Measurements from ENCODE around the gene PRPF19. TPM values are rescaled to one million over a fixed set of nuclear protein-coding genes. Genes with fewer than 3 reads are reported as not detected.

Gene PRPF19
- total RNA-seq, 1 donor from 2014 or later: 34.5 TPM

DNA sequence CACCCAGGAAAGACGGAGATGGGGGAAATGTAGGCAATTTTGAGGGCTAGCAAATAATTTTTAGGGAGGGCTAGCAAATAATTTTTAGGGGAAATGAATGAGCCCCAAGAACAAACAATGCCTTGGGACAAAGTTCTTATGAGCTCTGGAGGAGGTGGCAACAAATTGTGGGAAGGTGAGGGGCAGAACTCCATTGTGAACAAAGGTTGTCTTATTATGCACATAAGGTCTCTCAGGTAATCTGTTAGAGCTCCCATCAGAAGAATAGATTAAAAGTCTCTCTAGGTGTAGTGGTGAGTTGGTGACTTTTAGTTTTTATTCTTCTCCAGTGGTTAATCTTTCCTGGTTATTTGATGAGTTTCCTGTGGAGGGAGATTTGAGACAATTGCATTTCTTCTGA lies 2.4 kb upstream of the PRPF19 start:
- DNase-seq (ENCODE audit: low spot score): no peak
- Histone ChIP-seq H3K27me3 (peaks cover 49% of the 10 kb centered on the region), H3K9me3 (ENCODE audit: low read depth) (no peaks in the 10 kb centered on the region), H3K4me2 (no peak overlapping the region), H4K20me1 (ENCODE audit: low read depth) (peaks cover 23% of the 10 kb centered on the region), H3K36me3 (no peaks in the 10 kb centered on the region), H2AFZ (replicated peaks) (no peak overlapping the region), H3K27ac (no peak overlapping the region), H3K4me1 (peaks cover 25% of the 10 kb centered on the region), H3K79me2 (ENCODE audit: low read depth) (peaks cover 23% of the 10 kb centered on the region), H3K9ac (no peak overlapping the region), H3K4me3 (no peak overlapping the region), H3F3A (ENCODE audit: low read depth) (peaks cover 14% of the 10 kb centered on the region)
- Mint-ChIP-seq H3K4me1 (peaks cover 54% of the 10 kb centered on the region), H3K27me3 (ENCODE audit: insufficient read depth, low read depth) (peaks cover 8% of the 10 kb centered on the region), H3K9me3 (peaks cover 2% of the 10 kb centered on the region), H3K36me3 (no peaks in the 10 kb centered on the region), H3K4me3 (no peak overlapping the region), H3K27ac (no peak overlapping the region)
- TF ChIP-seq EZH2phosphoT487 (IDR thresholded peaks at IDR 0.05): no peak
- TF ChIP-seq, protein P1, sequence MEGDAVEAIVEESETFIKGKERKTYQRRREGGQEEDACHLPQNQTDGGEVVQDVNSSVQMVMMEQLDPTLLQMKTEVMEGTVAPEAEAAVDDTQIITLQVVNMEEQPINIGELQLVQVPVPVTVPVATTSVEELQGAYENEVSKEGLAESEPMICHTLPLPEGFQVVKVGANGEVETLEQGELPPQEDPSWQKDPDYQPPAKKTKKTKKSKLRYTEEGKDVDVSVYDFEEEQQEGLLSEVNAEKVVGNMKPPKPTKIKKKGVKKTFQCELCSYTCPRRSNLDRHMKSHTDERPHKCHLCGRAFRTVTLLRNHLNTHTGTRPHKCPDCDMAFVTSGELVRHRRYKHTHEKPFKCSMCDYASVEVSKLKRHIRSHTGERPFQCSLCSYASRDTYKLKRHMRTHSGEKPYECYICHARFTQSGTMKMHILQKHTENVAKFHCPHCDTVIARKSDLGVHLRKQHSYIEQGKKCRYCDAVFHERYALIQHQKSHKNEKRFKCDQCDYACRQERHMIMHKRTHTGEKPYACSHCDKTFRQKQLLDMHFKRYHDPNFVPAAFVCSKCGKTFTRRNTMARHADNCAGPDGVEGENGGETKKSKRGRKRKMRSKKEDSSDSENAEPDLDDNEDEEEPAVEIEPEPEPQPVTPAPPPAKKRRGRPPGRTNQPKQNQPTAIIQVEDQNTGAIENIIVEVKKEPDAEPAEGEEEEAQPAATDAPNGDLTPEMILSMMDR (IDR thresholded peaks at IDR 0.05): no peak

DNA sequence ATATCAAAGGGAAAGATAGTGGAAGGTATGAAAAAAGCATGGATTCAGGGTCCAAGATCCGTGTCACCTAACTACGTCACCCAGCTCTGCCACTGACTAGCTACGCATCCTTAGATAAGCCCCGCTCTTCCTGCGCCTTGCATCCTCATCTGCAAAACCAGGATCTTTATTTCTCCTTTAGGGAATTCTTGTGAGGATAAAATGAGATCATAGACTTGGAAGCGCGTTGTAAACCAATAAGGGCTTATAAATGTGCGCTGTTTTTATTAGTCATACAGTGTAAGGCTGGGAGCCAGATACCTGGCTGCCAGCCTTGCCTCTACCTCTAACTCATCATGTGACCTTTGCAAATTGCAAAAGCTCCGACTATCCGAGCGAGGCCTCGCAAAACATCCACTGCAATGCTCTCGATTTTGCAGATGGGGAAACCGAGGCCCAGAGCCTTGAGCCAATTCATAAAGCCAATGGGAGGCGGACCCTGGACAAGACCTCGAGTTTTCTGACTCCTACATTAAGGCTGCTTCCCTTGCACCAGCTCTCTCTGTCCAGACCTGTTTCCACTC lies 753 bp downstream of the PRPF19 start:
- H3K27me3 Mint-ChIP-seq (ENCODE audit: insufficient read depth, low read depth): peaks cover 9% of the 10 kb centered on the region
- peak overlapping the region; percentile 95 for H3K27ac ChIP-seq
- peaks cover 28% of the 10 kb centered on the region for H3K4me1 Mint-ChIP-seq
- H3K27ac Mint-ChIP-seq: peak overlapping the region; percentile 7
- peaks cover 5% of the 10 kb centered on the region for H3K36me3 Mint-ChIP-seq
- H3K4me2 ChIP-seq: peak overlapping the region; percentile 91
- H3K9ac ChIP-seq: peak overlapping the region; percentile 95
- H3K4me1 ChIP-seq: peaks cover 11% of the 10 kb centered on the region
- H3K4me3 ChIP-seq: peak overlapping the region; percentile 80
- H3K27me3 ChIP-seq: peaks cover 37% of the 10 kb centered on the region
- DNase-seq (ENCODE audit: low spot score): no peak
- no peak overlapping the region for H2AFZ ChIP-seq (replicated peaks)
- H3F3A ChIP-seq (ENCODE audit: low read depth): peaks cover 9% of the 10 kb centered on the region
- H3K9me3 ChIP-seq (ENCODE audit: low read depth): no peaks in the 10 kb centered on the region
- peaks cover 38% of the 10 kb centered on the region for H3K79me2 ChIP-seq (ENCODE audit: low read depth)
- H3K36me3 ChIP-seq: no peaks in the 10 kb centered on the region
- no peak for TF ChIP-seq EZH2 (IDR thresholded peaks at IDR 0.05)
- TF ChIP-seq, protein P1 (IDR thresholded peaks at IDR 0.05): no peak
- no peak for TF ChIP-seq EZH2phosphoT487 (IDR thresholded peaks at IDR 0.05)
- H3K4me3 Mint-ChIP-seq: peak overlapping the region; percentile 92
- H3K9me3 Mint-ChIP-seq: peaks cover 2% of the 10 kb centered on the region
- peaks cover 33% of the 10 kb centered on the region for H4K20me1 ChIP-seq (ENCODE audit: low read depth)

DNA sequence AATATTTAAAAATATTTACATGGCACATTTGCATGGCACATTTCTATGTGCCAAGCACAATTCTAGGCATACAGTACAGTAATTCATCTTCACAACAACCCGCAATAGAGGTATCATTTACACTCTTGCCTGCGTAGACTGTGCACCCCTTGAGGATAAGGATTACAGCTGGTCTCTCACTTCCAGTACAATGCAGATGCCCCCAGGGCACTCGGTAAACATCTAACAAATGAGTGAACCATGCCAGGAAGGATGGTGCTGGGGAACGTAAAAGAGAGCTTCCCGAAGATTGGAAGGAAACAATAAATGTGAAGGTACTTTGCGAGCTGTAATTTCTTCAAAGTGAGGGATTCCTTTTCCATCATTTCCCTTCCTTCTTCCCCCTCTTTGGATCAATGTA lies 1.3 kb downstream of the PRPF19 start:
- Histone ChIP-seq H3K79me2 (ENCODE audit: low read depth) (peaks cover 38% of the 10 kb centered on the region), H3F3A (ENCODE audit: low read depth) (peaks cover 10% of the 10 kb centered on the region), H3K9ac (peak overlapping the region; percentile 95), H3K4me1 (peaks cover 11% of the 10 kb centered on the region), H3K4me2 (peak overlapping the region; percentile 91), H3K4me3 (peak overlapping the region; percentile 80), H3K27ac (no peak overlapping the region), H3K27me3 (peaks cover 31% of the 10 kb centered on the region), H4K20me1 (ENCODE audit: low read depth) (peaks cover 33% of the 10 kb centered on the region), H2AFZ (replicated peaks) (no peak overlapping the region), H3K36me3 (no peaks in the 10 kb centered on the region), H3K9me3 (ENCODE audit: low read depth) (no peaks in the 10 kb centered on the region)
- DNase-seq (ENCODE audit: low spot score): no peak
- peak overlapping the region; percentile 92 for H3K4me3 Mint-ChIP-seq
- peaks cover 11% of the 10 kb centered on the region for H3K27me3 Mint-ChIP-seq (ENCODE audit: insufficient read depth, low read depth)
- peaks cover 5% of the 10 kb centered on the region for H3K36me3 Mint-ChIP-seq
- peaks cover 2% of the 10 kb centered on the region for H3K9me3 Mint-ChIP-seq
- TF ChIP-seq EZH2phosphoT487 (IDR thresholded peaks at IDR 0.05): no peak
- no peak for TF ChIP-seq EZH2 (IDR thresholded peaks at IDR 0.05)
- TF ChIP-seq, protein P1 (IDR thresholded peaks at IDR 0.05): no peak
- peaks cover 27% of the 10 kb centered on the region for H3K4me1 Mint-ChIP-seq
- peak overlapping the region; percentile 7 for H3K27ac Mint-ChIP-seq

Measured in neural progenitor cell (in vitro differentiated cells).